Measurements from ENCODE around the gene BUD23.

Gene BUD23

GRCh38 chr7:73685311-73685710 lies 1.9 kb downstream of the BUD23 start:
- TF ChIP-seq CTCF (IDR thresholded peaks at IDR 0.05; ENCODE audit: low read depth, low read length): no peak
- no peak for DNase-seq (ENCODE audit: low read depth, low spot score)
- no peak overlapping the region for H3K4me3 ChIP-seq (ENCODE audit: low read depth, low read length)
- in situ Hi-C loops (cut with HindIII; ENCODE audit: low sequenced_read_pairs): no loop called here

- no peak for TF ChIP-seq CTCF (IDR thresholded peaks at IDR 0.05; ENCODE audit: low read depth, low read length)
- DNase-seq (ENCODE audit: low read depth, low spot score): no peak
- no peak overlapping the region for H3K4me3 ChIP-seq (ENCODE audit: low read depth, low read length)
- in situ Hi-C loops (cut with HindIII; ENCODE audit: low sequenced_read_pairs): no loop called here
These were observed 4.9 kb downstream of the BUD23 start for GRCh38 chr7:73688288-73688687.

GRCh38 chr7:73690646-73691045 lies 7.2 kb downstream of the BUD23 start:
- TF ChIP-seq CTCF (IDR thresholded peaks at IDR 0.05; ENCODE audit: low read depth, low read length): no peak
- no peak overlapping the region for H3K4me3 ChIP-seq (ENCODE audit: low read depth, low read length)
- in situ Hi-C loops (cut with HindIII; ENCODE audit: low sequenced_read_pairs): no loop called here
- no peak for DNase-seq (ENCODE audit: low read depth, low spot score)

- in situ Hi-C loops (cut with HindIII; ENCODE audit: low sequenced_read_pairs): no loop called here
- no peak for TF ChIP-seq CTCF (IDR thresholded peaks at IDR 0.05; ENCODE audit: low read depth, low read length)
- no peak overlapping the region for H3K4me3 ChIP-seq (ENCODE audit: low read depth, low read length)
- no peak for DNase-seq (ENCODE audit: low read depth, low spot score)
These were observed 13.0 kb downstream of the BUD23 start for GRCh38 chr7:73696372-73696771.

GRCh38 chr7:73698410-73698809 lies 15.0 kb downstream of the BUD23 start:
- DNase-seq (ENCODE audit: low read depth, low spot score): no peak
- H3K4me3 ChIP-seq (ENCODE audit: low read depth, low read length): no peak overlapping the region
- in situ Hi-C loops (cut with HindIII; ENCODE audit: low sequenced_read_pairs): no loop called here
- no peak for TF ChIP-seq CTCF (IDR thresholded peaks at IDR 0.05; ENCODE audit: low read depth, low read length)

GRCh38 chr7:73699370-73700068 lies 16.1 kb downstream of the BUD23 start:
- no peak for TF ChIP-seq CTCF (IDR thresholded peaks at IDR 0.05; ENCODE audit: low read depth, low read length)
- no peak for DNase-seq (ENCODE audit: low read depth, low spot score)
- no peak overlapping the region for H3K4me3 ChIP-seq (ENCODE audit: low read depth, low read length)
- in situ Hi-C loops (cut with HindIII; ENCODE audit: low sequenced_read_pairs): no loop called here
